Adrenal gland (tissue), 5 donors: ENCODE data around the gene HCN3.

Source experiments
- POLR2A ChIP-seq, 2 donors: fragments of 450-650 bp; IDR thresholded peaks; one replicate each; pipeline ENCODE4 v1.6.1; 2017; ENCODE audit warnings: antibody characterized with exemption in 2 of 2, mild to moderate bottlenecking in 2 of 2, moderate library complexity in 1 of 2
- TF ChIP-seq, protein P1 (sequence below), 6 experiments: fragments of 450-650 bp in 4 of 6; fragments of 200-600 bp in 2 of 6; sonication (generic) in 1 of 6; IDR thresholded peaks; 1 replicate in 5 of 6; 2 replicates in 1 of 6; pipeline versions ENCODE4 v1.5.1 to v1.8.0; 2016 to 2021; ENCODE audit warnings: antibody characterized with exemption in 6 of 6, mild to moderate bottlenecking in 2 of 6, moderate library complexity in 1 of 6
- donor health status: DM: no; HTN: no; CAD: no.

DNA sequence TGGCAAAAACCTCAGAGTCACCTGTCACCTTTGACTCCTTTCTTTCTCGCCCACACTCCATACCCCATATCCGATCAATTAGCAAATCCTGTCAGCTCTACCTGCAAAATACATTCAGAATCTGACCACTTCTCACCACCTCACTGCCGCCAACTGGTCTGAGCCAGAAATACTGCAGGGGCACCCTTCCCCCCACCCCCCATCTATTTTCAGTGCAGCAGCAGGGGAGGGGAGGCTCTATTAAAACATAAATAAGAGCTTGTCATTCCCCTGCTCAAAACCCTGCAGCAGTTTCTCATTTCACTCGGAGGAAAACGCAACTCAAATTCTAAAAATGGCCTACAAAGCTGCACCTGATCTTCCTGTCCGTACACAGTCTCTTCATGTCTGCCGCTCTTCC, 20.1 kb downstream of the HCN3 start:
- TF ChIP-seq, protein P1, sequence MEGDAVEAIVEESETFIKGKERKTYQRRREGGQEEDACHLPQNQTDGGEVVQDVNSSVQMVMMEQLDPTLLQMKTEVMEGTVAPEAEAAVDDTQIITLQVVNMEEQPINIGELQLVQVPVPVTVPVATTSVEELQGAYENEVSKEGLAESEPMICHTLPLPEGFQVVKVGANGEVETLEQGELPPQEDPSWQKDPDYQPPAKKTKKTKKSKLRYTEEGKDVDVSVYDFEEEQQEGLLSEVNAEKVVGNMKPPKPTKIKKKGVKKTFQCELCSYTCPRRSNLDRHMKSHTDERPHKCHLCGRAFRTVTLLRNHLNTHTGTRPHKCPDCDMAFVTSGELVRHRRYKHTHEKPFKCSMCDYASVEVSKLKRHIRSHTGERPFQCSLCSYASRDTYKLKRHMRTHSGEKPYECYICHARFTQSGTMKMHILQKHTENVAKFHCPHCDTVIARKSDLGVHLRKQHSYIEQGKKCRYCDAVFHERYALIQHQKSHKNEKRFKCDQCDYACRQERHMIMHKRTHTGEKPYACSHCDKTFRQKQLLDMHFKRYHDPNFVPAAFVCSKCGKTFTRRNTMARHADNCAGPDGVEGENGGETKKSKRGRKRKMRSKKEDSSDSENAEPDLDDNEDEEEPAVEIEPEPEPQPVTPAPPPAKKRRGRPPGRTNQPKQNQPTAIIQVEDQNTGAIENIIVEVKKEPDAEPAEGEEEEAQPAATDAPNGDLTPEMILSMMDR (IDR thresholded peaks at IDR 0.05): no peak
- no peak for TF ChIP-seq POLR2A (IDR thresholded peaks at IDR 0.05)
